ENCODE results near the gene ASPA. TPM values are rescaled to one million over a fixed set of nuclear protein-coding genes. Genes with fewer than 3 reads are reported as not detected.

Gene ASPA
- total and polyA plus RNA-seq, 8 donors: 6.5 to 68.9 (median 45.9) TPM

GRCh38 chr17:3546521-3546920 is 70.7 kb downstream of the ASPA start:
- no peak for DNase-seq

DNA sequence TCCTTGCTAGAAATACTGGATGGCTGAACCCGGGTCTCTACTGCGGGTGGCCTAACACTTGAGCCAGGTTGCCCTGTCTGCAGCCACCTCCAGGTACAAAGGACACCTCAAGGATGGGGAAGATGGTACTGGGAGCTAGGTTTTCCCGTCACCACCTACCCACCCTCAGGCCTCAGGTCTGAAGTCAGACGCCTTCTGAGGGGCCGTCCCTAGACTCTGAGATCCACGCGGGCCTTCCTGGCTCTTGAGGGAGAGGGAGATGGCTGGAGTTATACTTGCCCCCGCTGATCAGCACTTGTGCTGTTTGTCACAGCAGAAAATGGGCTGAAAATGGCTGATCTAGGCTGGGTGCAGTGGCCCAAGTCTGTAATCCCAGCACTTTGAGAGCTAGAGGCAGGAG is 71.2 kb downstream of the ASPA start:
- intact Hi-C loops (cut with DNase I): no loop called here
- H3K27ac ChIP-seq: no peak overlapping the region

More at GRCh38 chr17:3546521-3546920, 70.7 kb downstream of the ASPA start:
- Histone ChIP-seq H3K4me3 (no peak overlapping the region), H3K9me3 (no peaks in the 10 kb centered on the region), H3K4me1 (no peaks in the 10 kb centered on the region), H3K27me3 (no peaks in the 10 kb centered on the region), H3K36me3 (no peaks in the 10 kb centered on the region), H3K27ac (no peak overlapping the region)
- TF ChIP-seq CTCF (IDR thresholded peaks at IDR 0.05): no peak
- no peak for ATAC-seq
- intact Hi-C loops (cut with DNase I): no loop called here

DNA sequence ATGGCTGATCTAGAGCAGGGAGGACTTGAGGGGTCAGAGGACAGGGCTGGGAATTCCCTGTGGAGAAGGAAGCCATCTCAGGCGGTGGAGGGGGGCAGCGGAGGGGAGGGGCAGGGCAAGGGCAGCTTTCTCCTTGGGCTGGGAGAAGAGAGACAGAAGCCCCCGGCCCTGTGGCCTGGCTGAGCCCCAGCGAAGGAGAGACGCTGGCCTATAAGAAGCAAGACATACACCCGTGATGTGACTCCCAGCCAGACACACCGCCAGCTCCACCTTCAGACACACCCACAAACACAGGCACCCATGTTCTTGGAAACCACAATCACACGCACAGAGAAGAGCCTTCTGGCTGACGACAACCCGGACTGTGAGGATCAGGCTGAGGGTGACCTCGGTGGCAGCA is 71.8 kb downstream of the ASPA start:
- DNase-seq (no peak), ATAC-seq (no peak)
- no peak overlapping the region for H3K4me3 ChIP-seq
- no peak overlapping the region for H3K27ac ChIP-seq
- TF ChIP-seq CTCF (IDR thresholded peaks at IDR 0.05): no peak
- H3K4me1 ChIP-seq: no peaks in the 10 kb centered on the region
- no peaks in the 10 kb centered on the region for H3K27me3 ChIP-seq
- no peaks in the 10 kb centered on the region for H3K9me3 ChIP-seq
- intact Hi-C loops (cut with DNase I): no loop called here
- no peaks in the 10 kb centered on the region for H3K36me3 ChIP-seq

More for the DNA sequence above, 71.2 kb downstream of the ASPA start:
- no peak for TF ChIP-seq CTCF (IDR thresholded peaks at IDR 0.05)
- no peak for DNase-seq
- no peaks in the 10 kb centered on the region for H3K4me1 ChIP-seq
- H3K36me3 ChIP-seq: no peaks in the 10 kb centered on the region
- H3K9me3 ChIP-seq: no peaks in the 10 kb centered on the region
- ATAC-seq: no peak
- H3K27me3 ChIP-seq: no peaks in the 10 kb centered on the region
- no peak overlapping the region for H3K4me3 ChIP-seq

DNA sequence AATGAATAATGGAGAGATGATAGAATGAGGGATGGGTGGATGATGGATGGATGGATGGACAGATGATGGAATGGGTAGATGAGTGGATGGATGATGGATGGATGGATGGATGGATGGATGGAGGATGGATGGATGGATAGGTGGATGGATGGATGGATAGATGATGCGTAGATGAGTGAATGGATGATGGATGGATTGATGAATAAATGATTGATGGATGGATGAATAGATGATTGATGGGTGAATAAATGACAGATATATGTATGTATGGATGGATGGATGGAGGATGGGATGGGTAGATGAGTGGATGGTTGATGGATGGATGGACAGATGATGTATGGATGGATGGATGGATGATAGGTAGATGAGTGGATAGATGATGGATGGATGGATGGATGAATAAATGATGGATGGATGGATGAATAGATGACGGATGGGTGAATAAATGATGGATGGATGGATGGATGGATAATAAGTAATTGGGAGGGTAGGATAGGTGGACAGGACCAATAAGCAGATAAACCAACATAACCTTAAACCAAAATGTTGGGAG is 73.9 kb downstream of the ASPA start:
- no peaks in the 10 kb centered on the region for H3K36me3 ChIP-seq
- peaks cover 0 to 14% of the 10 kb centered on the region in 2 donors for H3K27me3 ChIP-seq
- no peak for DNase-seq
- H3K9me3 ChIP-seq: no peaks in the 10 kb centered on the region
- H3K27ac ChIP-seq: no peak overlapping the region
- no peak overlapping the region for H3K4me3 ChIP-seq
- TF ChIP-seq CTCF (IDR thresholded peaks at IDR 0.05): no peak
- intact Hi-C loops (cut with DNase I): no loop called here
- no peak for ATAC-seq
- H3K4me1 ChIP-seq: no peaks in the 10 kb centered on the region

DNA sequence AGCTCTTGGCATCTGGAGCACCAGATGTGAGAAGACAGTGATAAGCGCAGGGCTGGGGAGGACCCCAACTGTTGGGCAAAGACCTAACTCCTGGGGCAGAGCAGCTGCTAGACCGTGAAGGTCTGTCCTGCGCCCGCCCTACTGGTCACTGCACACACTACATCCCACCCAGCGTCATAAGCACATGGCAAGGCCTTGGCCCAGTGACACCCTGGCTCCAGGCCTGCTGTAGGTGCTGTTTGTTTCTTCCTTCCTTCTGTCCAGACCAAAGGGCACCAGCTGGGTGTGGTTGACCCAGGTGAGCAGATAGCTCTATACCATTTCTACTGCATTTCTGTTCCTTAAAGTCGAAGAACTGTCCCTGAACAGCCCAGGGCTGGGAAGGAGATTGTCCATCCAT is 75.4 kb downstream of the ASPA start:
- Histone ChIP-seq H3K36me3 (no peaks in the 10 kb centered on the region), H3K4me1 (no peaks in the 10 kb centered on the region), H3K4me3 (no peak overlapping the region), H3K27ac (no peak overlapping the region), H3K9me3 (no peaks in the 10 kb centered on the region), H3K27me3 (peaks cover 0 to 29% of the 10 kb centered on the region in 2 donors)
- no peak for TF ChIP-seq CTCF (IDR thresholded peaks at IDR 0.05)
- intact Hi-C loops (cut with DNase I): no loop called here
- ATAC-seq: no peak
- DNase-seq: no peak

All from left lung (tissue), 10 donors.